ENCODE data around the gene AFM. TPM values are rescaled to one million over a fixed set of nuclear protein-coding genes. Genes with fewer than 3 reads are reported as not detected.
"Not testable (repeated sequence)": the region's sequence is repeated elsewhere in the genome, so short reads cannot be mapped to it uniquely, and the experiment has no call there.

The AFM gene
- total RNA-seq, 1 donor from 2014 or later: not detected

GRCh38 chr4:73499996-73500765, 18.6 kb downstream of the AFM start:
- no peak for DNase-seq (ENCODE audit: low read depth in 2 of 2)

- DNase-seq (ENCODE audit: low read depth in 2 of 2): no peak
Measured at GRCh38 chr4:73501664-73502265, 20.2 kb downstream of the AFM start.

GRCh38 chr4:73505567-73505966, 24.0 kb downstream of the AFM start:
- DNase-seq (ENCODE audit: low read depth in 2 of 2): no peak

- no peak for DNase-seq (ENCODE audit: low read depth in 2 of 2)
Measured at GRCh38 chr4:73507541-73507940, 26.0 kb downstream of the AFM start.

GRCh38 chr4:73508651-73509050, 27.1 kb downstream of the AFM start:
- DNase-seq (ENCODE audit: low read depth in 2 of 2): no peak

GRCh38 chr4:73518340-73518739, 36.8 kb downstream of the AFM start:
- no peak for DNase-seq (ENCODE audit: low read depth in 2 of 2)

- no peak for DNase-seq (ENCODE audit: low read depth in 2 of 2)
Measured at GRCh38 chr4:73520821-73521220, 39.3 kb downstream of the AFM start.

GRCh38 chr4:73523126-73523525, 41.6 kb downstream of the AFM start:
- no peak for DNase-seq (ENCODE audit: low read depth in 2 of 2)

- no peak for DNase-seq (ENCODE audit: low read depth in 2 of 2)
Measured at GRCh38 chr4:73525611-73526010, 44.1 kb downstream of the AFM start.

GRCh38 chr4:73527196-73527595, 45.7 kb downstream of the AFM start:
- no peak for DNase-seq (ENCODE audit: low read depth in 2 of 2)

- DNase-seq (ENCODE audit: low read depth in 2 of 2): no peak
Measured at GRCh38 chr4:73528171-73528570, 46.6 kb downstream of the AFM start.

GRCh38 chr4:73533515-73534422, 52.2 kb downstream of the AFM start:
- no peak for DNase-seq (ENCODE audit: low read depth in 2 of 2)

GRCh38 chr4:73538162-73538561, 56.6 kb downstream of the AFM start:
- no peak for DNase-seq (ENCODE audit: low read depth in 2 of 2)

GRCh38 chr4:73539386-73539785, 57.8 kb downstream of the AFM start:
- DNase-seq (ENCODE audit: low read depth in 2 of 2): no peak

- DNase-seq (ENCODE audit: low read depth in 2 of 2): no peak
Measured at GRCh38 chr4:73540826-73541225, 59.3 kb downstream of the AFM start.

- DNase-seq (ENCODE audit: low read depth in 2 of 2): no peak
Measured at GRCh38 chr4:73541251-73541650, 59.7 kb downstream of the AFM start.

GRCh38 chr4:73544620-73545019, 63.1 kb downstream of the AFM start:
- no peak for DNase-seq (ENCODE audit: low read depth in 2 of 2)

GRCh38 chr4:73550865-73551264, 69.3 kb downstream of the AFM start:
- not testable (repeated sequence) for DNase-seq (ENCODE audit: low read depth in 2 of 2)
